ENCODE data around the gene PSMD12.

PSMD12 gene

DNA sequence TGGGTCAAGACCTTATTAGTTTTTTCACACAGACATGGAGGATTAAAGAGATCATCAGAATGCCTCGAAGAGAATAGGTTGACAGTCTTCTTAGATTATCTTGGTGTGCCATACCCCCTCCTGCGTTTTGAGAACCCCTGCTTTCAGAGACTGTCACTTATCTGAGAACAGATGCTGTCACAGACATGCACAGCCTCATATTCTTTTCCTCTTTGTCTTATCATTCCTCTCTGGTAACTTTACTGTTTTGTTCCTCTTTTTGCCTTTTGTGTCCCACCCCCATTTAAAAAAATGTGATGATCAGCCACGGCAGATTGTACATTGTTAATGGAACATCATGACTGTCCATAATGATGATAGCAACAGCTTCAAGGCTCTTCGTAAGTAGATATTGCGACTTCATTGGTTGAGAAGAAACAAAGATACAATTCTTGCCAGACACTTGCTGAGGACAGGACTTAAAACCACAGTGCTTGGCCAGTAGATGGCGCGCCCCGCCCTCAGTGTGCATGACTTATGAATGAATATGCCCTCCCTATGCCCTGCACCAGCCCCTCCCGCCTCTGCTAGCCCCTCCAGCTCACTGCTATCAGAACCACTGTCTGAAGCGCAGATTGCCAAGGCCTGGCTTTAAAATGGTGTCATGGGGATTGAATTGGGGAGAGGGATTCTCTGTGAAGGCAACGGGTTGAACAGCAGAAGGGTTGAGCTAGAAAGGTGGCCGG lies 8.1 kb upstream of the PSMD12 start:
- no peaks in the 10 kb centered on the region for H3K36me3 ChIP-seq (ENCODE audit: control insufficient read depth in 1 of 2, insufficient read depth in 2 of 2, low read length in 2 of 2)
- no peak overlapping the region for H3K27ac ChIP-seq (ENCODE audit: low read length)
- peaks cover 5 to 18% of the 10 kb centered on the region in 2 donors for H3K4me1 ChIP-seq (ENCODE audit: control insufficient read depth in 1 of 2, insufficient read depth in 2 of 2, low read length in 2 of 2)
- H3K27me3 ChIP-seq (ENCODE audit: low read depth, low read length), result no peaks in the 10 kb centered on the region
- no peak overlapping the region for H3K4me3 ChIP-seq (ENCODE audit: low read depth in 1 of 2, low read length in 2 of 2)
- no peaks in the 10 kb centered on the region for H3K9me3 ChIP-seq (ENCODE audit: control insufficient read depth in 1 of 2, low read length in 2 of 2)

DNA sequence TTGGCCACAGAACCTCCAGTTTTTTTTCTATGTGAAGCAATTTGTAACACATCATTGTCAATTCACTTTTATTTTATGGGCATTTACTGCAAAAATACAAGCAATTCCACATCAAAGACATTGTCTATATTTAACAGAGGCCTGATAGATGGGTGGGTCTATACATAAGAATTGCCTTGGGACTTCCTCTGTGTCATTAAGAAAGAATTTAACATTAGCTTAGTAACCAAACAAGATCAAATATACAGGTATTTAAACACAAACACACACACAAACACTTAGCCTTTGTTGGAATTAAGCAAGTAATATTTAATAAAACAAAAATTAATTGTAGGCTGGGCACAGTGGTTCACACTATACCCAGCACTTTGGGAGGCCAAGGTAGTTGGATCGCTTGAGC lies 6.4 kb upstream of the PSMD12 start:
- no peak overlapping the region for H3K4me3 ChIP-seq (ENCODE audit: low read depth in 1 of 2, low read length in 2 of 2)
- peaks cover 5 to 11% of the 10 kb centered on the region in 2 donors for H3K4me1 ChIP-seq (ENCODE audit: control insufficient read depth in 1 of 2, insufficient read depth in 2 of 2, low read length in 2 of 2)
- no peaks in the 10 kb centered on the region for H3K27me3 ChIP-seq (ENCODE audit: low read depth, low read length)
- no peak overlapping the region for H3K27ac ChIP-seq (ENCODE audit: low read length)
- H3K9me3 ChIP-seq (ENCODE audit: control insufficient read depth in 1 of 2, low read length in 2 of 2), result no peaks in the 10 kb centered on the region
- H3K36me3 ChIP-seq (ENCODE audit: control insufficient read depth in 1 of 2, insufficient read depth in 2 of 2, low read length in 2 of 2), result no peaks in the 10 kb centered on the region

DNA sequence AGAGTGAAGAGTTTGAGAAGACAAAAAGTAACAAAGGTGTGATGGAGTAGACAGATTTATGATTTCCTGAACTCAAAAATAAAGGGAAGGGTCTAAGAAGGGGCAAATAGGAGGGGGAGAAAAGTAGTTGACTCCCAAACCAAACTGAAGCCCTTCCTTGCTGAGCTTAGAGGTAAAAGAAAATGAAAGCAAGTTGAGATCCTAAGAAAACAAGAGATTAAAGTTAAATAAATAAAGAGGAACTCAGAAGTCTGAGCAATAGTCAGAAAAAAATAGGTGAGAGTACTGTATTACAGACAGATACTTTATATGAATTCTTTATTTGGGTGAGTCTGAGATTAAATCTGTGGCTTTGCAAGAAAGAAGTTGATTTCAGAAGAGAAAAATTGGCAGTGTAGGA lies 3.3 kb upstream of the PSMD12 start:
- no peak overlapping the region for H3K4me3 ChIP-seq (ENCODE audit: low read depth in 1 of 2, low read length in 2 of 2)
- H3K36me3 ChIP-seq (ENCODE audit: control insufficient read depth in 1 of 2, insufficient read depth in 2 of 2, low read length in 2 of 2), result peaks cover 0 to 9% of the 10 kb centered on the region in 2 donors
- H3K9me3 ChIP-seq (ENCODE audit: control insufficient read depth in 1 of 2, low read length in 2 of 2), result no peaks in the 10 kb centered on the region
- H3K27ac ChIP-seq (ENCODE audit: low read length), result no peak overlapping the region
- no peaks in the 10 kb centered on the region for H3K27me3 ChIP-seq (ENCODE audit: low read depth, low read length)
- peaks cover 0 to 10% of the 10 kb centered on the region in 2 donors for H3K4me1 ChIP-seq (ENCODE audit: control insufficient read depth in 1 of 2, insufficient read depth in 2 of 2, low read length in 2 of 2)

DNA sequence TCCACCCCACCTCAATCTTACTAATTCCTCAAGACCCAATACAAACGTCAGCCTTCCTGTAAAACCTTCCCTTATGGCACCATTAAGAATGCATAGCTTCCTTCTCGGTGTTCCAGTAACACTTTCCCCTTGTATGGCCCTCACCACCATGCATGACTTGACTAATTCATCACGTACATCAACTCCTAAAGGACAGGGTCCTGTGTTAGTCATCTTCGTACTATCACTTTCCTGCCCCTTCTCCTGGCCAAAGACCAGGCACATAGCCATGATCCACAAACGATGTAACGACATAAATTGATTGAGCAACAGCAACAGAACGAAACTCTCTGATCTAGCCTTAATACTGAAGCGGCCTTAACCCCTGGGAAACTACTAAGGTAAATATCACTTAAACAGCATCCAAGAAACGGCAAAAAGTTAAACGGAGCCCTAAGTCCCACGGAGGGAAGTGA lies 612 bp downstream of the PSMD12 start:
- H3K4me3 ChIP-seq (ENCODE audit: low read depth in 1 of 2, low read length in 2 of 2), result peak overlapping the region; percentile 95 to 99
- no peaks in the 10 kb centered on the region for H3K9me3 ChIP-seq (ENCODE audit: control insufficient read depth in 1 of 2, low read length in 2 of 2)
- peak overlapping the region; percentile 97 for H3K27ac ChIP-seq (ENCODE audit: low read length)
- H3K36me3 ChIP-seq (ENCODE audit: control insufficient read depth in 1 of 2, insufficient read depth in 2 of 2, low read length in 2 of 2), result peaks cover 2 to 9% of the 10 kb centered on the region in 2 donors
- peaks cover 7 to 41% of the 10 kb centered on the region in 2 donors for H3K4me1 ChIP-seq (ENCODE audit: control insufficient read depth in 1 of 2, insufficient read depth in 2 of 2, low read length in 2 of 2)
- no peaks in the 10 kb centered on the region for H3K27me3 ChIP-seq (ENCODE audit: low read depth, low read length)

DNA sequence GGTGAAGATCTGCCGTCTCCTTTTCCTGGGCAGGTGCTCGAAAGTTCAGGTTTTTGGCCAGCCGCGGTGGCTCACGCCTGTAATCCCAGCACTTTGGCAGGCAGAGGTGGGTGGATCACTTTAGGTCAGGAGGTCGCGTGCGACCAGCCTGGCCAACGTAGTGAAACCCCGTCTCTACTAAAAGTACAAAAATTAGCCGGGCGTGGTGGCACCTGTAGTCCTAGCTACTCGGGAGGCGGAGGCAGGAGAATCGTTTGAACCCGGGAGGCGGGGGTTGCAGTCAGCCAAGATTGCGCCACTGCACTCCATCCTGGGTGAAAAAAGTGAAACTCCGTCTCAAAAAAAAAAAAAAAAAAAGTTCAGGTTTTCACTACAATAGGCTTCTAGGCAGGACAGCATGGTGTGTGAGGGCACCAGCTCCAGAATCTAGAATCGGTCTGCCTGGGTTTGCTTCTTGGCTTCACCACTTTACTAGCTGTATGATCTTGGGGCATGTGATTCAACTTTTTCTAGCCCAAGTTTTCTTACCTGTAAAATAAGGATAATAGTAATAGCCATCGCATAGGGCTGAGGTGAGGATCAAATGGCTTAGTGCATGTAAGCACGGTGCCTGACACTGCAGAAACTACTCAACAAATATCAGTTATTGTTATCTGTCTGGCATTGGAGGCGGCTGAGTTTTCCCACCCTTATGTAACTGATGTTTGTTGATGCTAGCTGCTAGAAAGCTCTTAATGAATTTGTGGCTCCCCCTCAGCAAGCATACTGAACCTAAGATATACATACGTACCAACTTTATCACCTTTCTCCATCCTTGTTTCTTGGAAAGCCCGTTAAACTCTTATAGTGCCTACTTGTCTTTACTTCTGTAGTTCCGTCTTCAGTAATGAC lies 1.3 kb downstream of the PSMD12 start:
- Histone ChIP-seq H3K27me3 (ENCODE audit: low read depth, low read length) (no peaks in the 10 kb centered on the region), H3K4me1 (ENCODE audit: control insufficient read depth in 1 of 2, insufficient read depth in 2 of 2, low read length in 2 of 2) (peaks cover 13 to 47% of the 10 kb centered on the region in 2 donors), H3K36me3 (ENCODE audit: control insufficient read depth in 1 of 2, insufficient read depth in 2 of 2, low read length in 2 of 2) (peaks cover 8 to 15% of the 10 kb centered on the region in 2 donors), H3K9me3 (ENCODE audit: control insufficient read depth in 1 of 2, low read length in 2 of 2) (no peaks in the 10 kb centered on the region), H3K4me3 (ENCODE audit: low read depth in 1 of 2, low read length in 2 of 2) (peak overlapping the region; percentile 95 to 99), H3K27ac (ENCODE audit: low read length) (peak overlapping the region; percentile 97)

DNA sequence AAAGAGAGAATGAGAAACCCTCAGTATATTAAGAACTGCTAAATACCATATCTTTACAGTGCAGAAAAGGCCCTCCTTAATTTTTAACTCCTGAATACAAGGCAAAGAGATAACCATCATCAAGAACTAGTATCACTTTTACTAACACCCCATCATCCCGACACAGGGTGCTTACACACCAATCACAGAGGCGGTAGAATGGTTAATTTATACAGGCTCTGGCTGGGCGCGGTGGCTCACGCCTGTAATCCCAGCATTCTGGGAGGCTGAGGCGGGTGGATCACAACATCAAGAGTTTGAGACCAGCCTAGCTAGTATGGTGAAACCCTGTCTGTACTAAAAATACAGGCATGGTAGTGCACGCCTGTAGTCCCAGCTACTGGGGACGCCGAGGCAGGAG lies 4.2 kb downstream of the PSMD12 start:
- no peaks in the 10 kb centered on the region for H3K9me3 ChIP-seq (ENCODE audit: control insufficient read depth in 1 of 2, low read length in 2 of 2)
- H3K4me1 ChIP-seq (ENCODE audit: control insufficient read depth in 1 of 2, insufficient read depth in 2 of 2, low read length in 2 of 2), result peaks cover 13 to 56% of the 10 kb centered on the region in 2 donors
- H3K36me3 ChIP-seq (ENCODE audit: control insufficient read depth in 1 of 2, insufficient read depth in 2 of 2, low read length in 2 of 2), result peaks cover 17 to 20% of the 10 kb centered on the region in 2 donors
- no peaks in the 10 kb centered on the region for H3K27me3 ChIP-seq (ENCODE audit: low read depth, low read length)
- no peak overlapping the region for H3K4me3 ChIP-seq (ENCODE audit: low read depth in 1 of 2, low read length in 2 of 2)
- H3K27ac ChIP-seq (ENCODE audit: low read length), result no peak overlapping the region

DNA sequence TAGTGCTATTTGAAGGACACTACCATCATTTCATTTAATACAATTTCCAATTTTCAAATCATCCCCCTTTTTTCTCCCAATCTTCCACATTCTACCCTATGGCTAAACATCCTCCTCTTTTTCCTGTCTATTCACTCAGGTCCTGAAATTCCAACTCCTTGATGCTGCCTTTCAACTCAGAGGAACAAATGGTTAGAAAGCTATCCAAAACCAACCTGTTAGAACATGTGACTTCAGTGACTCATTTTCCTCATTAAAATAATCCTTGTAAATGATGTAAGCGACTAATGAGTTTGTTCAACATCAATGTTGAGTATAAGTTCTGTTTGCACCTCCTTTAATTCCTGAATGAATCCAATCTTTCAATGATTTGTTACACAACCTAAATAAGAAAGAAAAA lies 5.5 kb downstream of the PSMD12 start:
- Histone ChIP-seq H3K36me3 (ENCODE audit: control insufficient read depth in 1 of 2, insufficient read depth in 2 of 2, low read length in 2 of 2) (peaks cover 14 to 19% of the 10 kb centered on the region in 2 donors), H3K9me3 (ENCODE audit: control insufficient read depth in 1 of 2, low read length in 2 of 2) (no peaks in the 10 kb centered on the region), H3K4me3 (ENCODE audit: low read depth in 1 of 2, low read length in 2 of 2) (no peak overlapping the region), H3K27ac (ENCODE audit: low read length) (no peak overlapping the region), H3K4me1 (ENCODE audit: control insufficient read depth in 1 of 2, insufficient read depth in 2 of 2, low read length in 2 of 2) (peaks cover 13 to 56% of the 10 kb centered on the region in 2 donors), H3K27me3 (ENCODE audit: low read depth, low read length) (no peaks in the 10 kb centered on the region)

DNA sequence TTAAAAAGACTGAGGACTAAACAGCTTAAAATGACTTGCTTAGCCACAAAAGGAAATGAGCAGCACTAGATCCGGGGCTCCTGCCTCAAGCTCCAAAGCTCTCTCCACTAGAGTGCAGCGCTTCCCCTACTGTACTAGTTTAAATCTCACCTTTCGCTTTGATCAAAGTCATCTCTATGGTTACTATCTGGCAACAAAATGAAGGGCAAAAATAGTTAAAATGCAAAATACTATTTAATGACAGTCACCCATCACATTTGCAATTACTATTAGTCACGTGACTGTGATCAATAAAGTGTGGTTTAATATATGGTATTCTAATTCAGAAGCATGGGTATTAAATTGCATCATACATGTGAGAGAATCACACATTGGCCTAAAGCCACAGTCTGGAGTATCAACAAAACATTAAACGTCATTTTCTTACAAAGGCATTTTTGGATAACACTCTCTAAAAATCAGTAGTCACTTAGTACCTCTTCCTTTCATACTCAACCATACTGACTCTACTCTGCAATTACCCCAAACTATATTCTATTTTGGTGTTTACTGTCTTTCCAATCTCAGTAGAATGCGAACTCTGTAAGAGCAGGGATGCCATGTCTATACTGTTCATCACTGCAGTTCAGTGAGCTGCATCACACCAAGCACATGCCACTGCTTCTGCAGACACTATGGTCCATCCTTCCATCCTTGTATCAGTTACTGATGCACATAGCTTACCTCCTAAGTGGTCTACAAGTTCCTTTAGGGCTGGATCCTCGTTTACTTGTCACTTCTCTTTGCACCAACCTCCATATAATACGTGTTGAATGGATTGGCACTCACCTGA lies 6.2 kb downstream of the PSMD12 start:
- H3K9me3 ChIP-seq (ENCODE audit: control insufficient read depth in 1 of 2, low read length in 2 of 2), result no peaks in the 10 kb centered on the region
- peaks cover 13 to 52% of the 10 kb centered on the region in 2 donors for H3K4me1 ChIP-seq (ENCODE audit: control insufficient read depth in 1 of 2, insufficient read depth in 2 of 2, low read length in 2 of 2)
- no peak overlapping the region for H3K27ac ChIP-seq (ENCODE audit: low read length)
- H3K4me3 ChIP-seq (ENCODE audit: low read depth in 1 of 2, low read length in 2 of 2), result no peak overlapping the region
- H3K36me3 ChIP-seq (ENCODE audit: control insufficient read depth in 1 of 2, insufficient read depth in 2 of 2, low read length in 2 of 2), result peaks cover 11 to 26% of the 10 kb centered on the region in 2 donors
- no peaks in the 10 kb centered on the region for H3K27me3 ChIP-seq (ENCODE audit: low read depth, low read length)

DNA sequence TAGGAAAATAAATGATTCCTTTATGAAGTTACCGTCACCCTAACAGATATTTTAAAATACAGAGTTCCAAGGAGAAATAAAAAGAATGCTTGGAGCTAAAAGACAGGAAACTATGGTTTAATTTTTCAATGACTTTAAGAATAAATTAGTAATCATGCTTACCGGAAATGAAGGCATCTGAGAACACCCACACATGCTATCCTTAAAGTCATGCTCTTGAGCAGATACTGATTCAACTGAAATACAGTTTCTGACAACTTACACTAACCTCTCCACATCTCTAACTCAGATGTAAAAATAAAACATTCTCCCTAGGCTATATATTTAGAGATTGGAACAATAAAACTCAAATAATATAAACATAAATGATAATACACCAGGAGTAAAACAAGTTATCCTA lies 7.8 kb downstream of the PSMD12 start:
- Histone ChIP-seq H3K27me3 (ENCODE audit: low read depth, low read length) (no peaks in the 10 kb centered on the region), H3K4me1 (ENCODE audit: control insufficient read depth in 1 of 2, insufficient read depth in 2 of 2, low read length in 2 of 2) (peaks cover 7 to 36% of the 10 kb centered on the region in 2 donors), H3K4me3 (ENCODE audit: low read depth in 1 of 2, low read length in 2 of 2) (no peak overlapping the region), H3K36me3 (ENCODE audit: control insufficient read depth in 1 of 2, insufficient read depth in 2 of 2, low read length in 2 of 2) (peaks cover 25 to 31% of the 10 kb centered on the region in 2 donors), H3K9me3 (ENCODE audit: control insufficient read depth in 1 of 2, low read length in 2 of 2) (no peaks in the 10 kb centered on the region), H3K27ac (ENCODE audit: low read length) (no peak overlapping the region)

DNA sequence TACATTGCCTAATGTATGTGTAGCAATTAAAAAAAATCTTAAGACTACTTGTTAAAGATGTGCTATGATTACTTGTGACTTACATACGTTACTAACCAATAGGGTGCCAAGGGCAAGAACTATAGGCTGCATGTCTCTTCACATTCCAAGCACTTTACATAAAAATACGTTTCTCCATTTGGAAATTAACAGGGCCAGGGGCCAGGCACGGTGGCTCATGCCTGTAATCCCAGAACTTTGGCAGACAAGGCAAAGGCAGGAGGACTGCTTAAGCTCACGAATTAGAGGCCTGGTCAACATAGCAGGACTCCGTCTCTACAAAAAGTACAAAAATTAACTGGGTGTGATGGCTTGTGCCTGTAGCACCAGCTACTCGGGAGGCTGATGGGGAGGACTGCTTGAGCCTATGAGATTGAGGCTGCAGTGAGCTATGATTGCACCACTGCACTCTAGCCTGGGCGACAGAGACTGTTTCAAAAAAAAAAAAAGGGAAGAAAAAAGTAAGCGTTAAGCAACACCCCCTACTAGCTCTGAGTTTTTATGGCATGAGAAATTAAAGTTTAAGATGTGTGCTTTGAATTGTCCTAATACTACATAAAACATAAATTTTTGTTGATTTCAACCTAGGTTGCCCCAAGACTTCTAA lies 12.3 kb downstream of the PSMD12 start:
- no peak overlapping the region for H3K27ac ChIP-seq (ENCODE audit: low read length)
- H3K4me1 ChIP-seq (ENCODE audit: control insufficient read depth in 1 of 2, insufficient read depth in 2 of 2, low read length in 2 of 2), result peaks cover 0 to 3% of the 10 kb centered on the region in 2 donors
- no peak overlapping the region for H3K4me3 ChIP-seq (ENCODE audit: low read depth in 1 of 2, low read length in 2 of 2)
- H3K36me3 ChIP-seq (ENCODE audit: control insufficient read depth in 1 of 2, insufficient read depth in 2 of 2, low read length in 2 of 2), result peaks cover 33 to 47% of the 10 kb centered on the region in 2 donors
- no peaks in the 10 kb centered on the region for H3K27me3 ChIP-seq (ENCODE audit: low read depth, low read length)
- H3K9me3 ChIP-seq (ENCODE audit: control insufficient read depth in 1 of 2, low read length in 2 of 2), result no peaks in the 10 kb centered on the region

All from muscle layer of duodenum (tissue), 2 donors.